HCT116 (cell line): ENCODE data around the gene LPAR5. TPM values are rescaled to one million over a fixed set of nuclear protein-coding genes. Genes with fewer than 3 reads are reported as not detected.
A peak's percentile ranks its signal among the peaks of the same experiment; 100 is the strongest.

Experiments used
- ATAC-seq: fragments of 200-7000 bp; cut with Tn5 transposase; 2 replicates; pipeline ENCODE4 v1.9.1; 2020; ENCODE audit warnings: mild to moderate bottlenecking, moderate library complexity
- BruUV-seq: library from RNA; stranded (reverse); fragments of 400-500 nt; replicated peaks from 2 replicates; lab custom pipeline; 2021; lab: Mats Ljungman, UMichigan
- CTCF ChIA-PET: fragments of 300-600 bp; sonication (Branson Sonifier 250); formaldehyde crosslinking; loops from one replicate; lab custom pipeline; 2021; ENCODE audit warnings: antibody characterized with exemption; lab: Charles Lee
- POLR2A ChIA-PET: fragments of 300-600, 350-600 bp; sonication (Branson Sonifier 250); formaldehyde crosslinking; loops from one replicate; lab custom pipeline; 2021; ENCODE audit warnings: antibody characterized with exemption; lab: Charles Lee
- RAD21 ChIA-PET, 2 experiments: fragments of 300-600 bp; sonication (Branson Sonifier 250); formaldehyde crosslinking; loops; one replicate each; lab custom pipeline; 2023; ENCODE audit warnings: low total read pairs in 2 of 2; ENCODE audit not compliant: uncharacterized antibody in 2 of 2, unreplicated experiment in 2 of 2, low non-redundant PET in 1 of 2; lab: Charles Lee
- DNase-seq: peaks from one replicate; pipeline ENCODE4 v3.0.0-alpha.2; 2010; ENCODE audit warnings: low read depth, low spot score
- H2AFZ ChIP-seq: fragments of 200-600 bp; shearing (Covaris generic), sonication (generic); 2 replicates; pipeline ENCODE4 v1.6.1; 2017; ENCODE audit warnings: low read depth, mixed run types, mixed read lengths, antibody characterized with exemption, low read length; ENCODE audit not compliant: poor library complexity, severe bottlenecking
- H3K27ac ChIP-seq: 2 replicates; pipeline ENCODE4 v1.5.1; 2012; ENCODE audit warnings: low read depth, low read length
- H3K27me3 ChIP-seq: fragments of 200-600 bp; sonication (generic); 2 replicates; pipeline ENCODE4 v1.6.1; 2016; ENCODE audit warnings: mixed run types, low read length, mixed read lengths; ENCODE audit not compliant: insufficient read depth
- H3K36me3 ChIP-seq, 2 experiments: fragments of 200-500 bp in 1 of 2; fragments of 200-600 bp in 1 of 2; sonication (Bioruptor generic) in 1 of 2; sonication (generic) in 1 of 2; 2 replicates each; pipeline versions ENCODE4 v1.5.1 to v1.6.1; 2014 to 2016; ENCODE audit warnings: low read length in 2 of 2, inconsistent platforms in 1 of 2, mixed read lengths in 1 of 2, mixed run types in 1 of 2; ENCODE audit not compliant: insufficient read depth in 2 of 2, control insufficient read depth in 1 of 2
- H3K4me1 ChIP-seq, 2 experiments: fragments of 200-600 bp in 1 of 2; sonication (generic) in 1 of 2; 2 replicates each; pipeline versions ENCODE4 v1.5.1 to v1.6.1; 2012 to 2017; ENCODE audit warnings: low read length in 2 of 2, inconsistent platforms in 1 of 2, mild to moderate bottlenecking in 1 of 2, mixed read lengths in 1 of 2, mixed run types in 1 of 2, moderate library complexity in 1 of 2; ENCODE audit not compliant: insufficient read depth in 2 of 2, control insufficient read depth in 1 of 2
- H3K4me2 ChIP-seq: fragments of 200-600 bp; sonication (generic); 2 replicates; pipeline ENCODE4 v1.6.1; 2017; ENCODE audit warnings: mixed run types, low read length, mixed read lengths
- H3K4me3 ChIP-seq, 2 experiments: fragments of 200-600 bp in 1 of 2; sonication (generic) in 1 of 2; replicated peaks in 1 of 2; 2 replicates each; pipeline ENCODE4 v1.5.1; 2011 to 2016; ENCODE audit warnings: low read length in 2 of 2, control low read depth in 1 of 2, low read depth in 1 of 2, mild to moderate bottlenecking in 1 of 2, mixed read lengths in 1 of 2, mixed run types in 1 of 2
- H3K79me2 ChIP-seq: fragments of 200-600 bp; sonication (generic); 2 replicates; pipeline ENCODE4 v1.6.1; 2017; ENCODE audit warnings: mild to moderate bottlenecking, mixed run types, low read length, moderate library complexity, mixed read lengths; ENCODE audit not compliant: insufficient read depth
- H3K9ac ChIP-seq: fragments of 200-600 bp; sonication (generic); 2 replicates; pipeline ENCODE4 v1.6.1; 2016; ENCODE audit warnings: low read length, mixed read lengths
- H3K9me2 ChIP-seq: fragments of 200-600 bp; sonication (generic), shearing (Covaris generic); 2 replicates; pipeline ENCODE4 v1.6.1; 2017; ENCODE audit warnings: mixed run types, mild to moderate bottlenecking, moderate library complexity; ENCODE audit not compliant: insufficient read depth
- H3K9me3 ChIP-seq, 2 experiments: fragments of 200-500 bp in 1 of 2; fragments of 200-600 bp in 1 of 2; sonication (Bioruptor generic) in 1 of 2; sonication (generic) in 1 of 2; 2 replicates each; pipeline ENCODE4 v1.6.1; 2014 to 2017; ENCODE audit warnings: low read length in 2 of 2, mixed read lengths in 2 of 2, inconsistent platforms in 1 of 2, low read depth in 1 of 2, mild to moderate bottlenecking in 1 of 2, mixed run types in 1 of 2, moderate library complexity in 1 of 2; ENCODE audit not compliant: control insufficient read depth in 1 of 2, insufficient read depth in 1 of 2
- H4K20me1 ChIP-seq: fragments of 200-600 bp; sonication (generic), shearing (Covaris generic); 2 replicates; pipeline ENCODE4 v1.6.1; 2017; ENCODE audit warnings: mixed run types, mild to moderate bottlenecking, moderate library complexity; ENCODE audit not compliant: insufficient read depth
- ATF3 ChIP-seq: IDR thresholded peaks from 2 replicates; pipeline ENCODE4 v1.6.1; 2012
- CBX3 ChIP-seq: IDR thresholded peaks from 2 replicates; pipeline ENCODE4 v1.6.1; 2012; ENCODE audit warnings: low read depth
- CEBPB ChIP-seq: IDR thresholded peaks from 2 replicates; pipeline ENCODE4 v1.6.1; 2012; ENCODE audit warnings: low read depth
- CTCF ChIP-seq, 3 experiments: fragments of 200-600 bp in 1 of 3; sonication (generic) in 1 of 3; IDR thresholded peaks in 2 of 3; conservative IDR thresholded peaks in 1 of 3; 2 replicates each; pipeline ENCODE4 v1.5.1; 2012 to 2017; ENCODE audit warnings: low read depth in 2 of 3, low read length in 2 of 3, antibody characterized with exemption in 1 of 3, borderline replicate concordance in 1 of 3, control low read depth in 1 of 3, mild to moderate bottlenecking in 1 of 3, mixed read lengths in 1 of 3, mixed run types in 1 of 3, moderate library complexity in 1 of 3; ENCODE audit not compliant: insufficient read depth in 1 of 3
- EGR1 ChIP-seq: IDR thresholded peaks from 2 replicates; pipeline ENCODE4 v1.6.1; 2012; ENCODE audit warnings: low read depth
- EZH2 ChIP-seq: fragments of 200-600 bp; sonication (generic); IDR thresholded peaks from 2 replicates; pipeline ENCODE4 v1.6.1; 2017; ENCODE audit warnings: antibody characterized with exemption, mixed run types
- EZH2phosphoT487 ChIP-seq: fragments of 200-600 bp; IDR thresholded peaks from 2 replicates; pipeline ENCODE4 v1.6.1; 2018; ENCODE audit warnings: antibody characterized with exemption, borderline replicate concordance
- MAX ChIP-seq: IDR thresholded peaks from 2 replicates; pipeline ENCODE4 v1.6.1; 2012
- POLR2A ChIP-seq: IDR thresholded peaks from 2 replicates; pipeline ENCODE4 v1.7.0; 2011; ENCODE audit warnings: borderline replicate concordance; ENCODE audit not compliant: insufficient read depth, insufficient read length; ENCODE audit errors: extremely low read depth
- POLR2AphosphoS5 ChIP-seq: IDR thresholded peaks from 2 replicates; pipeline ENCODE4 v1.6.1; 2011; ENCODE audit warnings: mild to moderate bottlenecking, low read depth, low read length, moderate library complexity
- RAD21 ChIP-seq: IDR thresholded peaks from 2 replicates; pipeline ENCODE4 v1.6.1; 2012; ENCODE audit warnings: low read depth, mild to moderate bottlenecking
- SIN3A ChIP-seq: IDR thresholded peaks from 2 replicates; pipeline ENCODE4 v1.6.1; 2012; ENCODE audit warnings: low read depth
- SP1 ChIP-seq: IDR thresholded peaks from 2 replicates; pipeline ENCODE4 v1.6.1; 2012; ENCODE audit warnings: low read depth
- SRF ChIP-seq: IDR thresholded peaks from 2 replicates; pipeline ENCODE4 v1.6.1; 2012; ENCODE audit warnings: low read depth
- TCF7L2 ChIP-seq: IDR thresholded peaks from 2 replicates; pipeline ENCODE4 v1.7.0; 2011; ENCODE audit warnings: borderline replicate concordance, inconsistent platforms; ENCODE audit not compliant: insufficient read depth, insufficient read length; ENCODE audit errors: extremely low read depth
- YY1 ChIP-seq: IDR thresholded peaks from 2 replicates; pipeline ENCODE4 v1.6.1; 2011; ENCODE audit warnings: low read length, low read depth, moderate library complexity, mild to moderate bottlenecking; ENCODE audit not compliant: insufficient replicate concordance; ENCODE audit errors: extremely low read depth
- ZBTB33 ChIP-seq: IDR thresholded peaks from 2 replicates; pipeline ENCODE4 v1.6.1; 2011; ENCODE audit warnings: mild to moderate bottlenecking, low read length, moderate library complexity; ENCODE audit not compliant: insufficient replicate concordance; ENCODE audit errors: extremely low read depth
- ZNF274 ChIP-seq: fragments of 200-500 bp; sonication (Bioruptor generic); IDR thresholded peaks from 2 replicates; pipeline ENCODE4 v1.6.1; 2014; ENCODE audit warnings: mild to moderate bottlenecking, low read depth, low read length, inconsistent platforms
- intact Hi-C: fragments of 100-400 bp; cut with micrococcal nuclease; formaldehyde crosslinking; loops from 2 replicates; pipeline ENCODE4 v1.10.0; 2022
- total RNA-seq: library from RNA; stranded (reverse); gene quantifications from one replicate; pipeline ENCODE4 v1.2.1, GENCODE V29; 2021; ENCODE audit not compliant: unreplicated experiment

LPAR5 gene
- total RNA-seq, 1 experiment from 2014 or later, result 5.2 TPM

GRCh38 chr12:6662906-6663742, 27.4 kb upstream of the LPAR5 start, which contains the start of gene ING4:
TSS of gene ING4 (minus strand) at chr12:6663119. CDS start at chr12:6663101, 18 bp downstream.
- Histone ChIP-seq H2AFZ (peak within 1 kb of the TSS; percentile 81), H3K9me2 (no peaks in the 10 kb centered on the region), H3K4me2 (peak within 1 kb of the TSS; percentile 81), H3K27ac (peak within 1 kb of the TSS; percentile 67), H3K4me1 (peaks cover 10 to 14% of the 10 kb centered on the region in 2 experiments; a peak in 3 of 4 replicates), H3K9ac (peak within 1 kb of the TSS; percentile 68), H3K36me3 (peaks cover 4 to 6% of the 10 kb centered on the region in 2 experiments; a peak in 3 of 4 replicates), H3K4me3 (peak within 1 kb of the TSS; percentile 68 to 91), H3K79me2 (peaks cover 6% of the 10 kb centered on the region; the same call in 1 of the 2 replicates), H3K27me3 (no peaks in the 10 kb centered on the region), H4K20me1 (no peaks in the 10 kb centered on the region), H3K9me3 (no peaks in the 10 kb centered on the region)
- DNase-seq, result peak; percentile 99
- ChIA-PET POLR2A (no interaction called here), CTCF (interaction anchor here (1.8 kb wide), 1 partner anchor 26 kb away, joined by 5 read pairs; the partner anchor contains the start of gene ZNF384), RAD21 (no interaction called here)
- TSS peak; percentile 99 for BruUV-seq
- intact Hi-C loops, result loop anchor here (2.0 kb wide), 2 partner anchors 26 to 56 kb away; partner anchors contain the start of genes CHD4 and ZNF384
- ATAC-seq, result peak; percentile 98
- TF ChIP-seq ATF3 (no peak), SRF (peak; percentile 99), SP1 (peak; percentile 93), TCF7L2 (peak; percentile 80), EZH2 (no peak), YY1 (peak; percentile 93), RAD21 (no peak), EGR1 (peak; percentile 93), EZH2phosphoT487 (no peak), POLR2A (no peak), ZNF274 (no peak), CTCF (IDR thresholded peaks at IDR 0.05 in 2 of 3, conservative IDR thresholded peaks at IDR 0.05 in 1 of 3; ENCODE audit: borderline replicate concordance in 1 of 3, insufficient read depth in 1 of 3, low read depth in 2 of 3, low read length in 2 of 3) (no peak), POLR2AphosphoS5 (peak; percentile 67), MAX (peak; percentile 86), SIN3A (no peak; the same call in 1 of the 2 replicates), ZBTB33 (peak; percentile 54), CBX3 (peak; percentile 86; the same call in 1 of the 2 replicates), CEBPB (no peak)
